B cell (primary cell): ENCODE data around the gene MFF. TPM values are rescaled to one million over a fixed set of nuclear protein-coding genes. Genes with fewer than 3 reads are reported as not detected.
A peak's percentile ranks its signal among the peaks of the same experiment; 100 is the strongest.

Source experiments
- ATAC-seq: fragments of 200-7000 bp; cut with Tn5 transposase; one replicate; pipeline ENCODE4 v1.10.0; 2021; ENCODE audit warnings: low read depth, mild to moderate bottlenecking, moderate number of reproducible peaks, moderate library complexity
- CTCF ChIA-PET: fragments of 350-600 bp; sonication (Branson Sonifier 250); formaldehyde crosslinking; loops from one replicate; lab custom pipeline; 2021; ENCODE audit warnings: antibody characterized with exemption, inconsistent platforms; lab: Charles Lee
- POLR2A ChIA-PET: fragments of 350-600 bp; sonication (Branson Sonifier 250); formaldehyde crosslinking; loops from one replicate; lab custom pipeline; 2021; ENCODE audit warnings: antibody characterized with exemption; lab: Charles Lee
- DNase-seq: peaks from one replicate; pipeline ENCODE4 v3.0.0; 2013
- H2AFZ ChIP-seq: 2 replicates; pipeline ENCODE4 v1.6.1; 2012; ENCODE audit warnings: mild to moderate bottlenecking, low read depth, low read length; ENCODE audit not compliant: insufficient read depth, poor library complexity, severe bottlenecking
- H3K27ac ChIP-seq, 2 donors: 1 replicate in 1 of 2; 2 replicates in 1 of 2; pipeline ENCODE4 v1.5.1; 2012 to 2013; ENCODE audit warnings: low read length in 2 of 2, mild to moderate bottlenecking in 2 of 2, moderate library complexity in 1 of 2
- H3K27me3 ChIP-seq, 4 experiments: fragments of 200-600 bp in 1 of 4; sonication (generic) in 1 of 4; replicated peaks in 1 of 4; 1 replicate in 2 of 4; 2 replicates in 2 of 4; pipeline versions ENCODE4 v1.6.1 to v1.7.0; 2013 to 2016; ENCODE audit warnings: low read length in 3 of 4, mild to moderate bottlenecking in 2 of 4, mixed read lengths in 1 of 4, moderate library complexity in 1 of 4; ENCODE audit not compliant: insufficient read depth in 4 of 4, control insufficient read depth in 3 of 4; ENCODE audit errors: control extremely low read depth in 1 of 4
- H3K36me3 ChIP-seq, 2 experiments: replicated peaks in 1 of 2; 1 replicate in 1 of 2; 2 replicates in 1 of 2; pipeline versions ENCODE4 v1.6.1 to v1.7.1; 2013; ENCODE audit warnings: low read length in 1 of 2; ENCODE audit not compliant: insufficient read depth in 2 of 2, control insufficient read depth in 1 of 2; ENCODE audit errors: control extremely low read depth in 1 of 2, extremely low read depth in 1 of 2
- H3K4me1 ChIP-seq, 2 donors: fragments of 200-600 bp in 1 of 2; sonication (generic) in 1 of 2; 1 replicate in 1 of 2; 2 replicates in 1 of 2; pipeline versions ENCODE4 v1.5.1 to v1.6.1; 2013 to 2017; ENCODE audit warnings: low read length in 2 of 2; ENCODE audit not compliant: control insufficient read depth in 2 of 2, insufficient read depth in 2 of 2
- H3K4me2 ChIP-seq: replicated peaks from 2 replicates; pipeline ENCODE3; 2012; ENCODE audit warnings: mild to moderate bottlenecking, low read depth, low read length; ENCODE audit not compliant: poor library complexity, severe bottlenecking
- H3K4me3 ChIP-seq, 5 experiments: fragments of 200-600 bp in 1 of 5; sonication (generic) in 1 of 5; 1 replicate in 3 of 5; 2 replicates in 2 of 5; pipeline versions ENCODE4 v1.5.1 to v1.7.0; 2011 to 2016; ENCODE audit warnings: low read length in 4 of 5, mild to moderate bottlenecking in 4 of 5, low read depth in 2 of 5, control low read depth in 1 of 5, moderate library complexity in 1 of 5; ENCODE audit not compliant: insufficient read depth in 1 of 5; ENCODE audit errors: control extremely low read depth in 1 of 5, extremely low read depth in 1 of 5
- H3K79me2 ChIP-seq: fragments of 200-600 bp; sonication (generic); one replicate; pipeline ENCODE4 v1.6.0; 2016; ENCODE audit warnings: low read length; ENCODE audit not compliant: control insufficient read depth, insufficient read depth
- H3K9ac ChIP-seq: fragments of 200-600 bp; sonication (generic); 2 replicates; pipeline ENCODE4 v1.6.1; 2017; ENCODE audit warnings: mild to moderate bottlenecking, low read length, moderate library complexity
- H3K9me3 ChIP-seq, 3 donors: one replicate each; pipeline versions ENCODE4 v1.6.1 to v1.7.1; 2013; ENCODE audit warnings: low read length in 2 of 3; ENCODE audit not compliant: control insufficient read depth in 2 of 3, insufficient read depth in 1 of 3; ENCODE audit errors: control extremely low read depth in 1 of 3
- H4K20me1 ChIP-seq: 2 replicates; pipeline ENCODE4 v1.6.0; 2012; ENCODE audit warnings: mild to moderate bottlenecking, low read length; ENCODE audit not compliant: insufficient read depth, control insufficient read depth, poor library complexity, severe bottlenecking
- H3K27ac Mint-ChIP-seq: one replicate; pipeline ENCODE4 v1.8.0; 2021; ENCODE audit warnings: mixed read lengths
- H3K27me3 Mint-ChIP-seq: one replicate; pipeline ENCODE4 v1.8.0; 2021; ENCODE audit warnings: mixed read lengths
- H3K4me1 Mint-ChIP-seq: one replicate; pipeline ENCODE4 v1.8.0; 2021; ENCODE audit warnings: mixed read lengths
- H3K4me3 Mint-ChIP-seq: one replicate; pipeline ENCODE4 v1.8.0; 2021; ENCODE audit warnings: mixed read lengths
- H3K9me3 Mint-ChIP-seq: one replicate; pipeline ENCODE4 v1.8.0; 2022; ENCODE audit warnings: mixed read lengths; ENCODE audit not compliant: insufficient read depth
- EZH2 ChIP-seq: IDR thresholded peaks from 2 replicates; pipeline ENCODE4 v1.6.1; 2012; ENCODE audit warnings: borderline replicate concordance, low read depth, mild to moderate bottlenecking, moderate library complexity, low read length; ENCODE audit not compliant: insufficient read depth, poor library complexity, severe bottlenecking
- WGBS: methylation state at CpG from one replicate; pipeline ENCODE4 v1.1.5; 2013; ENCODE audit warnings: missing lambda C conversion rate; ENCODE audit not compliant: insufficient coverage; 5-methylcytosine and 5-hydroxymethylcytosine counted together
- intact Hi-C: fragments of 100-400 bp; cut with micrococcal nuclease; formaldehyde crosslinking; loops from one replicate; pipeline ENCODE4 v1.10.0; 2022
- polyA plus RNA-seq: library from polyadenylated mRNA; depleted of rRNA; stranded (reverse); fragments of >200 nt; gene quantifications from 2 replicates; pipeline ENCODE4 v1.2.3, GENCODE V29; 2012
- total RNA-seq, 2 donors: library from RNA; stranded (reverse); fragments of 120-200 nt in 1 of 2; gene quantifications; 1 replicate in 1 of 2; 2 replicates in 1 of 2; pipeline versions ENCODE4 v1.2.3 to v1.2.4, GENCODE V29; 2013 to 2022
- TF ChIP-seq, protein P1 (sequence below): fragments of 200-600 bp; IDR thresholded peaks from one replicate; pipeline ENCODE4 v1.8.0; 2022; ENCODE audit warnings: antibody characterized with exemption, mild to moderate bottlenecking

Gene MFF
- total and polyA plus RNA-seq, 2 donors (not counting 1 experiment from before 2014, with no cell fraction given) = 55.0 to 70.4 TPM

DNA sequence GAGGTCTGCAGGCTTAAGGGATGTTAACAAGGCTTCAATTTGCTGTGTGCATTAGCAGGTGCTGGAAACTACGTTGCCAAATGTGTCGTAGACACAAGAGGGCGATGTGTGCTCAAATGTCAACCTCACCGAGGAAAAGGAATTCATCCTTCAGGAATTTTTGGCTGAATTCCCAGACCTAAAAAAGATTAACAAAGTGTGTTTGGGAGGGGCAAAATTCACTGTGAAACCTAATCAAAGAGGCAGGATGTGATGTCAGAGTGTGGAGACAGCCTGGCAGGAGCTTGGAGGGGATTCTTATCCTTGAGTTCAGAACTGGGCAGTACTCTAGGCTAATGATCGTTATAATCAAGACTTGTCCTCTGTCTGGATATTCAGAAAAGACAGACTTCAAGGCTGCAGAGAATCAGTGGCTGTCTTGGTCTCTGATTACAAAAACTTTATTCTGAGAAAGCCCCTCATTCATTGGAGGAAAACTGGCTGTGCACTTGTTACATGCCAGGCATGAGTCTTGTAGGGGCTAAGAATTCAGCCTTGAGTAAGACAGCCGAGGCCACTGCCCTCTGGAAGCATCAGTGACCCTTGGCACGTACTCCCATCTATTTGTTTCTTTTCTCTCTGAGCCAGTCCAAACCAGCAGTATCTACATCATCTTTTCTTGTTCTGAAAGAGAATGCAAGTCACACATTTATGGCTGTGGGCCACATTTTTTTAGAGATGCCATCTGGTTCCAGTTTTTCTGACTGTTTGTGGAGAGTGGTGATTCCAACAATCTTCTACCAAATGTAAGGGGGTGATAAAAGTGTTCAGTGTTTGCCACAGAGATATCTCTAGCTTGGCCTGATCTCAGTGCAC is 81.4 kb downstream of the MFF start:
- H3K27me3 Mint-ChIP-seq = no peaks in the 10 kb centered on the region
- Histone ChIP-seq H3K4me2 (peak overlapping the region; percentile 36), H3K4me1 (peaks cover 29 to 32% of the 10 kb centered on the region in 2 donors), H3K27me3 (no peaks in the 10 kb centered on the region), H3K36me3 (no peaks in the 10 kb centered on the region), H4K20me1 (no peaks in the 10 kb centered on the region), H2AFZ (no peak overlapping the region), H3K9ac (no peak overlapping the region), H3K4me3 (no peak overlapping the region), H3K27ac (no peak overlapping the region), H3K9me3 (no peaks in the 10 kb centered on the region), H3K79me2 (no peaks in the 10 kb centered on the region)
- CTCF ChIA-PET = interaction anchor here (0.8 to 3.7 kb wide), 12 partner anchors 9 to 359 kb away, joined by 3 to 55 read pairs (median 6); no protein-coding TSS in a partner anchor
- POLR2A ChIA-PET = no interaction called here
- TF ChIP-seq, protein P1, sequence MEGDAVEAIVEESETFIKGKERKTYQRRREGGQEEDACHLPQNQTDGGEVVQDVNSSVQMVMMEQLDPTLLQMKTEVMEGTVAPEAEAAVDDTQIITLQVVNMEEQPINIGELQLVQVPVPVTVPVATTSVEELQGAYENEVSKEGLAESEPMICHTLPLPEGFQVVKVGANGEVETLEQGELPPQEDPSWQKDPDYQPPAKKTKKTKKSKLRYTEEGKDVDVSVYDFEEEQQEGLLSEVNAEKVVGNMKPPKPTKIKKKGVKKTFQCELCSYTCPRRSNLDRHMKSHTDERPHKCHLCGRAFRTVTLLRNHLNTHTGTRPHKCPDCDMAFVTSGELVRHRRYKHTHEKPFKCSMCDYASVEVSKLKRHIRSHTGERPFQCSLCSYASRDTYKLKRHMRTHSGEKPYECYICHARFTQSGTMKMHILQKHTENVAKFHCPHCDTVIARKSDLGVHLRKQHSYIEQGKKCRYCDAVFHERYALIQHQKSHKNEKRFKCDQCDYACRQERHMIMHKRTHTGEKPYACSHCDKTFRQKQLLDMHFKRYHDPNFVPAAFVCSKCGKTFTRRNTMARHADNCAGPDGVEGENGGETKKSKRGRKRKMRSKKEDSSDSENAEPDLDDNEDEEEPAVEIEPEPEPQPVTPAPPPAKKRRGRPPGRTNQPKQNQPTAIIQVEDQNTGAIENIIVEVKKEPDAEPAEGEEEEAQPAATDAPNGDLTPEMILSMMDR = peak; percentile 13
- no peak for TF ChIP-seq EZH2
- no peak overlapping the region for H3K4me3 Mint-ChIP-seq
- H3K9me3 Mint-ChIP-seq = no peaks in the 10 kb centered on the region
- DNase-seq (no peak), ATAC-seq (no peak)
- WGBS = 5% methylated on average over 7 of the region's 7 CpGs
- peaks cover 41% of the 10 kb centered on the region for H3K4me1 Mint-ChIP-seq
- no peak overlapping the region for H3K27ac Mint-ChIP-seq
- intact Hi-C loops = loop anchor here (1.0 kb wide), 1 partner anchor 360 kb away; no protein-coding TSS in a partner anchor

Other genes with a start within 250 kb of the MFF start
- gene COL4A4, start 161.0 kb upstream of the MFF start, total RNA-seq = 30.2 and 34.6 TPM in 2 replicates
- 3.5 and 6.2 TPM in 2 replicates for gene COL4A4, start 161.0 kb upstream of the MFF start, polyA plus RNA-seq
- gene COL4A3, start 160.6 kb upstream of the MFF start, total RNA-seq = 43.9 and 45.9 TPM in 2 replicates
- gene COL4A3, start 160.6 kb upstream of the MFF start, polyA plus RNA-seq = 18.4 and 33.4 TPM in 2 replicates
- gene TM4SF20, start 54.1 kb downstream of the MFF start, total RNA-seq = not detected in 2 replicates
- gene TM4SF20, start 54.1 kb downstream of the MFF start, polyA plus RNA-seq = not detected in 2 replicates
- gene SCYGR1, start 62.7 kb downstream of the MFF start, total RNA-seq = not detected in 2 replicates
- not detected in 2 replicates for gene SCYGR1, start 62.7 kb downstream of the MFF start, polyA plus RNA-seq
- gene AGFG1, start 146.9 kb downstream of the MFF start, total RNA-seq = 83.3 and 95.0 TPM in 2 replicates
- 21.3 and 28.7 TPM in 2 replicates for gene AGFG1, start 146.9 kb downstream of the MFF start, polyA plus RNA-seq